ENCODE data around the gene LARP6.

- TF ChIP-seq CREB5 (CRISPR knock-in tag; IDR thresholded peaks at IDR 0.05; ENCODE audit: low read depth), result no peak
- no peak for TF ChIP-seq CSRNP3 (CRISPR knock-in tag; IDR thresholded peaks at IDR 0.05)
- no peak for TF ChIP-seq ZNF8 (CRISPR knock-in tag; IDR thresholded peaks at IDR 0.05)
- no peak for TF ChIP-seq TOX (CRISPR knock-in tag; IDR thresholded peaks at IDR 0.05; ENCODE audit: borderline replicate concordance)
- no peak for TF ChIP-seq ZC3H10 (CRISPR knock-in tag; IDR thresholded peaks at IDR 0.05)
- TF ChIP-seq PATZ1 (CRISPR knock-in tag; IDR thresholded peaks at IDR 0.05; ENCODE audit: borderline replicate concordance), result no peak
- TF ChIP-seq OSR1 (CRISPR knock-in tag; IDR thresholded peaks at IDR 0.05), result no peak
- TF ChIP-seq ZNF565 (CRISPR knock-in tag; conservative IDR thresholded peaks at IDR 0.05; ENCODE audit: low read depth), result no peak
- no peak for TF ChIP-seq GLIS3 (CRISPR knock-in tag; IDR thresholded peaks at IDR 0.05)
- no peak for TF ChIP-seq ARNTL (CRISPR knock-in tag; IDR thresholded peaks at IDR 0.05; ENCODE audit: borderline replicate concordance, low read depth)
- no peak for TF ChIP-seq TSHZ2 (CRISPR knock-in tag; IDR thresholded peaks at IDR 0.05)
- no peak for TF ChIP-seq ZFP30 (CRISPR knock-in tag; IDR thresholded peaks at IDR 0.05)
- no peak for TF ChIP-seq PPARA (CRISPR knock-in tag; IDR thresholded peaks at IDR 0.05; ENCODE audit: borderline replicate concordance)
- TF ChIP-seq ZFP3 (CRISPR knock-in tag; IDR thresholded peaks at IDR 0.05), result no peak
Measured at GRCh38 chr15:70786996-70787395, 67.0 kb downstream of the LARP6 start.
